GM12865 (cell line): Measurements from ENCODE around the gene TBC1D22A.

Experiments used
- DNase-seq: peaks from one replicate; pipeline ENCODE4 v3.0.0; 2010; ENCODE audit warnings: low read depth
- H3K4me3 ChIP-seq: 2 replicates; pipeline ENCODE4 v1.5.1; 2011; ENCODE audit warnings: mild to moderate bottlenecking, low read depth, low read length, control low read depth
- CTCF ChIP-seq: IDR thresholded peaks from 2 replicates; pipeline ENCODE4 v1.5.1; 2011; ENCODE audit warnings: low read length, control low read depth, low read depth, inconsistent platforms; ENCODE audit not compliant: insufficient read depth; ENCODE audit errors: missing control alignments

Gene TBC1D22A

GRCh38 chr22:47021371-47022074, 259.1 kb downstream of the TBC1D22A start:
- H3K4me3 ChIP-seq: no peak overlapping the region
- no peak for TF ChIP-seq CTCF
- DNase-seq: no peak

- no peak for DNase-seq
- no peak overlapping the region for H3K4me3 ChIP-seq
- TF ChIP-seq CTCF: no peak
Observed at GRCh38 chr22:47022075-47022473, 259.6 kb downstream of the TBC1D22A start.

GRCh38 chr22:47022475-47022874, 260.0 kb downstream of the TBC1D22A start:
- TF ChIP-seq CTCF: no peak
- DNase-seq: no peak
- no peak overlapping the region for H3K4me3 ChIP-seq

- no peak overlapping the region for H3K4me3 ChIP-seq
- DNase-seq: no peak
- TF ChIP-seq CTCF: no peak
Observed at GRCh38 chr22:47023871-47024270, 261.4 kb downstream of the TBC1D22A start.

- no peak for DNase-seq
- no peak for TF ChIP-seq CTCF
- no peak overlapping the region for H3K4me3 ChIP-seq
Observed at GRCh38 chr22:47027766-47028165, 265.3 kb downstream of the TBC1D22A start.

- DNase-seq: no peak
- no peak overlapping the region for H3K4me3 ChIP-seq
- TF ChIP-seq CTCF: no peak
Observed at GRCh38 chr22:47029244-47030074, 267.0 kb downstream of the TBC1D22A start.
